H1 (cell line): ENCODE results near the gene NREP. TPM values are rescaled to one million over a fixed set of nuclear protein-coding genes. Genes with fewer than 3 reads are reported as not detected.

Source experiments
- CTCF ChIA-PET: fragments of 300-600 bp; sonication (Branson Sonifier 250); formaldehyde crosslinking; loops from one replicate; lab custom pipeline; 2021; ENCODE audit not compliant: partially characterized antibody; lab: Charles Lee
- POLR2A ChIA-PET: fragments of 300-600 bp; sonication (Branson Sonifier 250); formaldehyde crosslinking; loops from one replicate; lab custom pipeline; 2021; ENCODE audit warnings: inconsistent platforms; ENCODE audit not compliant: partially characterized antibody; lab: Charles Lee
- DNase-seq, 2 experiments: peaks; one replicate each; pipeline versions ENCODE4 v3.0.0 to v3.0.0-alpha.2; 2010 to 2022; ENCODE audit warnings: low spot score in 2 of 2, low read depth in 1 of 2, mixed read lengths in 1 of 2
- FAIRE-seq: peaks from 2 replicates; lab custom pipeline; 2011; peaks lifted over from hg19 to GRCh38; lab: Jason Lieb, UNC
- H2AFZ ChIP-seq: 2 replicates; pipeline ENCODE4 v1.8.1; 2012; ENCODE audit warnings: low read length, inconsistent platforms
- H2AK5ac ChIP-seq: 2 replicates; pipeline ENCODE4 v1.6.1; 2013; ENCODE audit warnings: low read depth, low read length
- H2BK120ac ChIP-seq: replicated peaks from 2 replicates; pipeline ENCODE3; 2013; ENCODE audit warnings: low read depth, low read length, inconsistent platforms
- H2BK12ac ChIP-seq: 2 replicates; pipeline ENCODE4 v1.6.1; 2013; ENCODE audit warnings: low read depth, low read length
- H2BK15ac ChIP-seq: 2 replicates; pipeline ENCODE4 v1.6.1; 2013; ENCODE audit warnings: low read length
- H2BK20ac ChIP-seq: 2 replicates; pipeline ENCODE4 v1.6.1; 2013; ENCODE audit warnings: low read length
- H2BK5ac ChIP-seq: 2 replicates; pipeline ENCODE4 v1.6.1; 2013; ENCODE audit warnings: low read depth, low read length
- H3K14ac ChIP-seq: 2 replicates; pipeline ENCODE4 v1.6.1; 2013; ENCODE audit warnings: inconsistent platforms; ENCODE audit not compliant: insufficient read length
- H3K18ac ChIP-seq: 2 replicates; pipeline ENCODE4 v1.6.1; 2013; ENCODE audit warnings: low read length; ENCODE audit errors: extremely low read depth
- H3K23ac ChIP-seq: 2 replicates; pipeline ENCODE4 v1.6.1; 2013; ENCODE audit warnings: inconsistent platforms; ENCODE audit not compliant: insufficient read length
- H3K23me2 ChIP-seq: 2 replicates; pipeline ENCODE4 v1.6.1; 2013; ENCODE audit warnings: low read depth, low read length
- H3K27ac ChIP-seq: 2 replicates; pipeline ENCODE4 v1.6.1; 2011; ENCODE audit warnings: low read depth, low read length, inconsistent platforms
- H3K27me3 ChIP-seq, 4 experiments: replicated peaks in 1 of 4; 1 replicate in 1 of 4; 2 replicates in 3 of 4; pipeline versions ENCODE4 v1.6.1 to v1.8.1; 2011 to 2013; ENCODE audit warnings: low read length in 3 of 4, mild to moderate bottlenecking in 3 of 4, inconsistent platforms in 2 of 4, mixed read lengths in 2 of 4, moderate library complexity in 1 of 4; ENCODE audit not compliant: control insufficient read depth in 3 of 4, insufficient read depth in 3 of 4; ENCODE audit errors: extremely low read depth in 1 of 4
- H3K36me3 ChIP-seq, 4 experiments: 2 replicates each; pipeline versions ENCODE4 v1.6.1 to v1.8.1; 2011 to 2013; ENCODE audit warnings: mild to moderate bottlenecking in 4 of 4, low read length in 3 of 4, moderate library complexity in 2 of 4, control low read depth in 1 of 4, inconsistent platforms in 1 of 4; ENCODE audit not compliant: insufficient read depth in 4 of 4, control insufficient read depth in 2 of 4
- H3K4ac ChIP-seq: replicated peaks from 2 replicates; pipeline ENCODE3; 2013; ENCODE audit warnings: low read length, low read depth, mixed read lengths, inconsistent platforms; ENCODE audit not compliant: insufficient read length
- H3K4me1 ChIP-seq, 4 experiments: replicated peaks in 1 of 4; 1 replicate in 1 of 4; 2 replicates in 3 of 4; pipeline versions ENCODE4 v1.6.1 to v1.8.1; 2011 to 2013; ENCODE audit warnings: low read length in 3 of 4, inconsistent platforms in 2 of 4, mixed read lengths in 1 of 4; ENCODE audit not compliant: insufficient read depth in 4 of 4, control insufficient read depth in 3 of 4
- H3K4me2 ChIP-seq, 2 experiments: 2 replicates each; pipeline versions ENCODE4 v1.6.1 to v1.8.1; 2011 to 2013; ENCODE audit warnings: low read depth in 2 of 2, low read length in 2 of 2, control low read depth in 1 of 2, inconsistent platforms in 1 of 2, mild to moderate bottlenecking in 1 of 2; ENCODE audit not compliant: insufficient read depth in 1 of 2
- H3K4me3 ChIP-seq, 4 experiments: fragments of 200-600, 300-600 bp in 1 of 4; sonication (generic), shearing (Covaris generic), sonication (Bioruptor Twin) in 1 of 4; 2 replicates each; pipeline versions ENCODE4 v1.5.1 to v1.8.1; 2011 to 2016; ENCODE audit warnings: low read length in 4 of 4, low read depth in 3 of 4, control low read depth in 2 of 4, inconsistent platforms in 2 of 4, mild to moderate bottlenecking in 2 of 4, mixed read lengths in 1 of 4, moderate library complexity in 1 of 4; ENCODE audit not compliant: insufficient read depth in 2 of 4; ENCODE audit errors: extremely low read depth in 1 of 4
- H3K56ac ChIP-seq: replicated peaks from 2 replicates; pipeline ENCODE3; 2013; ENCODE audit warnings: low read depth, mild to moderate bottlenecking, mixed read lengths, low read length, inconsistent platforms; ENCODE audit not compliant: insufficient read length
- H3K79me1 ChIP-seq: 2 replicates; pipeline ENCODE4 v1.6.1; 2013; ENCODE audit warnings: low read depth, low read length, control low read depth
- H3K79me2 ChIP-seq, 2 experiments: 2 replicates each; pipeline versions ENCODE4 v1.6.1 to v1.8.1; 2012 to 2013; ENCODE audit warnings: low read length in 2 of 2, mild to moderate bottlenecking in 2 of 2, inconsistent platforms in 1 of 2; ENCODE audit not compliant: insufficient read depth in 2 of 2, control insufficient read depth in 1 of 2
- H3K9ac ChIP-seq, 4 experiments: replicated peaks in 1 of 4; 1 replicate in 1 of 4; 2 replicates in 3 of 4; pipeline versions ENCODE4 v1.6.1 to v1.8.1; 2011 to 2013; ENCODE audit warnings: low read depth in 3 of 4, low read length in 3 of 4, control low read depth in 2 of 4, mild to moderate bottlenecking in 2 of 4, moderate library complexity in 2 of 4, inconsistent platforms in 1 of 4; ENCODE audit errors: extremely low read depth in 1 of 4
- H3K9me3 ChIP-seq, 2 experiments: 2 replicates each; pipeline versions ENCODE4 v1.6.1 to v1.8.1; 2012 to 2013; ENCODE audit warnings: mild to moderate bottlenecking in 2 of 2, moderate library complexity in 2 of 2, control low read depth in 1 of 2, inconsistent platforms in 1 of 2, low read depth in 1 of 2, low read length in 1 of 2, mixed read lengths in 1 of 2; ENCODE audit not compliant: insufficient read depth in 2 of 2
- H4K20me1 ChIP-seq, 2 experiments: replicated peaks in 1 of 2; 2 replicates each; pipeline versions ENCODE3 to v1.8.1; 2011 to 2013; ENCODE audit warnings: inconsistent platforms in 2 of 2, low read length in 2 of 2, mild to moderate bottlenecking in 1 of 2; ENCODE audit not compliant: insufficient read depth in 2 of 2, control insufficient read depth in 1 of 2
- H4K5ac ChIP-seq: 2 replicates; pipeline ENCODE4 v1.6.1; 2013; ENCODE audit warnings: low read length, low read depth, mixed read lengths, inconsistent platforms; ENCODE audit not compliant: insufficient read length
- H4K8ac ChIP-seq: 2 replicates; pipeline ENCODE4 v1.8.0; 2013; ENCODE audit warnings: mild to moderate bottlenecking, moderate library complexity, low read length, inconsistent platforms; ENCODE audit not compliant: insufficient read depth; ENCODE audit errors: extremely low read depth
- H4K91ac ChIP-seq: replicated peaks from 2 replicates; pipeline ENCODE3; 2013; ENCODE audit warnings: low read length, mixed read lengths, inconsistent platforms; ENCODE audit not compliant: insufficient read length
- MAFK ChIP-seq: IDR thresholded peaks from 2 replicates; pipeline ENCODE4 v1.6.1; 2012; ENCODE audit warnings: low read depth, mild to moderate bottlenecking, improper control_type of control experiment, low read length
- SIX5 ChIP-seq: IDR thresholded peaks from 2 replicates; pipeline ENCODE4 v1.6.1; 2011; ENCODE audit warnings: mild to moderate bottlenecking, low read depth, low read length
- WGBS, 2 experiments: shearing (Covaris generic) in 1 of 2; methylation state at CpG; one replicate each; pipeline versions ENCODE4 v1.1.6 to v1.1.7; 2013 to 2015; ENCODE audit warnings: low lambda C conversion rate in 2 of 2, mixed read lengths in 2 of 2, inconsistent platforms in 1 of 2, low coverage in 1 of 2, missing lambda C conversion rate in 1 of 2; ENCODE audit not compliant: insufficient replicate concordance in 2 of 2, insufficient coverage in 1 of 2, insufficient read length in 1 of 2; ENCODE audit errors: extremely low coverage in 1 of 2, missing lambda C conversion rate in 1 of 2; 5-methylcytosine and 5-hydroxymethylcytosine counted together
- polyA plus RNA-seq, 7 experiments: library from polyadenylated mRNA; depleted of rRNA in 3 of 7; stranded (reverse) in 5 of 7; unstranded in 2 of 7; fragments of >200 nt in 5 of 7; fragments of 200-250 nt in 2 of 7; gene quantifications; 1 replicate in 5 of 7; 2 replicates in 1 of 7; 4 replicates in 1 of 7; pipeline versions ENCODE4 v1.2.1 to v1.2.3, GENCODE V29; 2011 to 2013; ENCODE audit warnings: missing spikeins in 2 of 7, mixed read lengths in 2 of 7
- total RNA-seq: library from RNA; stranded (reverse); fragmentation: NEBNext Ultra II Directional; extraction: Animal tissue kit (Norgen Biotek cat#: 25700); gene quantifications from 2 replicates; pipeline ENCODE4 v1.2.1, GENCODE V29; 2021

NREP gene
- total and polyA plus RNA-seq, 2 of the 8 experiments (the other 6 are each of a cell fraction or from before 2014, with no cell fraction given): 254 to 301 TPM

DNA sequence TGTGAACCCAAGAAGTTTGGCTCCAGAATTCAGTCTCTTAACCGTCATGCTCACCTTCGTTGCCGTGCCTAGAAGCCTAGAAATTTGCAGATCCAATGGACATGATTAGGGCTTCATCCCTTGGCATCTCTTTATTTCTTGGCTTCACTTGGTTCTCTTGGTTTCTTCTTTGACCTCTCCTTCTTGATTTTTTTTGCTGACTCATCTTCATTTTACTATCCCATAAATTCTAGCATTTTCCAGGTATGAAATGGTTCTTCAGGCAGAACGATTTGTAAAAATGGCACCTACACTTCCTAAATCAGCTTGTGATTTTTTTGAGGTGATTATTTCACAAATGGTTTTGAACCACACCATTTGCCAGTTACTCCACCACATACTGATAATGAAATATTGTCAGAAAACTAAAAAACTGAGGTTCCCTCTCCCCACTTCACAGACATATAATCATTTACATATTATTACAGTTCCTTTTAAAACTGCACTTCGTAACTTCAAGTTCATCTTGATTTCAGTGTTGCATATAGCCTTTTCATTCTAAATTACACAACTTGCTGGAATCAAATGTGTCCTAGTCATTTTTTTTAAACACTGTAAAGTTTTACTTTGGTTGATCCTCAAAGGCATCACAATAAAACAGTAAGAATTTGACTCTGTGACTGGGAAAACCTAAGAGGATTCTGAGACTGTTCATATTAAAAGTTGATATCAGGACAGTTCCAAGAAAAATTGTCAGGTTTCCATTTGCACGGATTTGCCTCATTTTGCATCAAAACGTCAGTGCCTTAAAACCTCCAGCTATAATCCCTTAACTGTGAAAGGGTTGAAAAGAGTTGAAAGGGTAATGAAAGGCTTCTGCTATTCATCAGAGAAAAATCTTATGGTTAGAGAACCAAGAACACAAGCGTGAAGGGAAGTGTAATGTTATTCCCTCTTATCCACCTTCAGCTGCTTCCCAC lies 8.9 kb upstream of the NREP start:
- POLR2A ChIA-PET: interaction anchor here (1.6 to 3.3 kb wide), 2 partner anchors 8 to 11 kb away, joined by 3 to 17 read pairs; partner anchors contain the start of gene NREP
- no peak overlapping the region for H2BK12ac ChIP-seq

More for the DNA sequence above, 8.9 kb upstream of the NREP start:
- DNase-seq: no peak
- 92% methylated on average over 8 of the region's 8 CpGs; no CpG with 5 or more reads in 1 of the 2 experiments for WGBS, 2 experiments
- H3K36me3 ChIP-seq: no peaks in the 10 kb centered on the region
- H3K79me1 ChIP-seq: no peaks in the 10 kb centered on the region
- no peak overlapping the region for H4K5ac ChIP-seq
- no peaks in the 10 kb centered on the region for H3K4me1 ChIP-seq
- no peak overlapping the region for H2BK120ac ChIP-seq
- no peak overlapping the region for H2BK20ac ChIP-seq
- H2AFZ ChIP-seq: peak overlapping the region; percentile 61; the same call in 1 of the 2 replicates
- H3K9me3 ChIP-seq: no peaks in the 10 kb centered on the region
- no peak overlapping the region for H3K4me2 ChIP-seq
- no peak overlapping the region for H3K14ac ChIP-seq
- no peak overlapping the region for H3K9ac ChIP-seq
- no peak overlapping the region for H3K56ac ChIP-seq
- no peak overlapping the region for H3K23ac ChIP-seq
- no peak overlapping the region for H4K8ac ChIP-seq
- CTCF ChIA-PET: interaction anchor here (0.6 kb wide), 1 partner anchor 11 kb away, joined by 3 read pairs; no protein-coding TSS in a partner anchor
- H3K27me3 ChIP-seq: no peaks in the 10 kb centered on the region; a peak in 1 of 7 replicates
- no peaks in the 10 kb centered on the region for H4K20me1 ChIP-seq
- H3K18ac ChIP-seq: no peak overlapping the region
- no peak for FAIRE-seq
- no peak overlapping the region for H3K27ac ChIP-seq
- no peak overlapping the region for H3K4ac ChIP-seq
- H3K4me3 ChIP-seq: no peak overlapping the region
- TF ChIP-seq MAFK: peak; percentile 85
- no peak for TF ChIP-seq SIX5
- no peak overlapping the region for H2BK15ac ChIP-seq
- no peaks in the 10 kb centered on the region for H3K23me2 ChIP-seq
- H4K91ac ChIP-seq: peak overlapping the region; percentile 10
- no peaks in the 10 kb centered on the region for H3K79me2 ChIP-seq
- H2BK5ac ChIP-seq: no peak overlapping the region
- H2AK5ac ChIP-seq: no peak overlapping the region
